Measurements from ENCODE around the gene BCKDHA. TPM values are rescaled to one million over a fixed set of nuclear protein-coding genes. Genes with fewer than 3 reads are reported as not detected.
A peak's percentile ranks its signal among the peaks of the same experiment; 100 is the strongest.

BCKDHA gene
- total RNA-seq, 4 donors from 2014 or later = 18.2 to 36.7 (median 21.6) TPM

- no peaks in the 10 kb centered on the region for H3K36me3 ChIP-seq
- H3K4me3 ChIP-seq = no peak overlapping the region
- H3K9me3 ChIP-seq = no peaks in the 10 kb centered on the region
- no peaks in the 10 kb centered on the region for H3K27me3 ChIP-seq
- no peak for TF ChIP-seq POLR2A (IDR thresholded peaks at IDR 0.05)
- TF ChIP-seq CTCF (IDR thresholded peaks at IDR 0.05) = no peak
- intact Hi-C loops (cut with DNase I; ENCODE audit: low total_unique reads) = no loop called here
- DNase-seq = no peak
- H3K4me1 ChIP-seq = peaks cover 0 to 6% of the 10 kb centered on the region in 2 donors
- peak overlapping the region in 1 of 2 donors; percentile 46 for H3K27ac ChIP-seq
These were observed 41.8 kb upstream of the BCKDHA start for GRCh38 chr19:41355802-41356201.

- TF ChIP-seq CTCF (IDR thresholded peaks at IDR 0.05) (no peak), POLR2A (IDR thresholded peaks at IDR 0.05) (no peak)
These were observed 40.5 kb upstream of the BCKDHA start for GRCh38 chr19:41356984-41357739.

GRCh38 chr19:41357746-41358145 lies 39.9 kb upstream of the BCKDHA start:
- H3K27me3 ChIP-seq = no peaks in the 10 kb centered on the region
- TF ChIP-seq CTCF (IDR thresholded peaks at IDR 0.05) = no peak
- TF ChIP-seq POLR2A (IDR thresholded peaks at IDR 0.05) = no peak
- H3K36me3 ChIP-seq = no peaks in the 10 kb centered on the region
- H3K27ac ChIP-seq = no peak overlapping the region
- H3K4me3 ChIP-seq = no peak overlapping the region
- peaks cover 0 to 6% of the 10 kb centered on the region in 2 donors for H3K4me1 ChIP-seq
- no peak for DNase-seq
- intact Hi-C loops (cut with DNase I; ENCODE audit: low total_unique reads) = no loop called here
- no peaks in the 10 kb centered on the region for H3K9me3 ChIP-seq

More at GRCh38 chr19:41356984-41357739, 40.5 kb upstream of the BCKDHA start:
- Histone ChIP-seq H3K27me3 (no peaks in the 10 kb centered on the region), H3K27ac (no peak overlapping the region), H3K4me3 (no peak overlapping the region), H3K4me1 (peaks cover 0 to 6% of the 10 kb centered on the region in 2 donors), H3K36me3 (no peaks in the 10 kb centered on the region), H3K9me3 (no peaks in the 10 kb centered on the region)
- no peak for DNase-seq
- intact Hi-C loops (cut with DNase I; ENCODE audit: low total_unique reads) = no loop called here

- no peaks in the 10 kb centered on the region for H3K36me3 ChIP-seq
- TF ChIP-seq POLR2A (IDR thresholded peaks at IDR 0.05) (no peak), CTCF (IDR thresholded peaks at IDR 0.05) (no peak)
- no peaks in the 10 kb centered on the region for H3K27me3 ChIP-seq
- H3K27ac ChIP-seq = no peak overlapping the region
- no peak for DNase-seq
- H3K4me3 ChIP-seq = no peak overlapping the region
- no peaks in the 10 kb centered on the region for H3K9me3 ChIP-seq
- H3K4me1 ChIP-seq = no peaks in the 10 kb centered on the region
- intact Hi-C loops (cut with DNase I; ENCODE audit: low total_unique reads) = no loop called here
These were observed 37.9 kb upstream of the BCKDHA start for GRCh38 chr19:41359741-41360140.

GRCh38 chr19:41362143-41362847 lies 35.3 kb upstream of the BCKDHA start:
- Histone ChIP-seq H3K4me1 (no peaks in the 10 kb centered on the region), H3K27me3 (no peaks in the 10 kb centered on the region), H3K27ac (no peak overlapping the region), H3K4me3 (no peak overlapping the region), H3K36me3 (no peaks in the 10 kb centered on the region), H3K9me3 (no peaks in the 10 kb centered on the region)
- no peak for DNase-seq
- intact Hi-C loops (cut with DNase I; ENCODE audit: low total_unique reads) = no loop called here
- TF ChIP-seq POLR2A (IDR thresholded peaks at IDR 0.05) (no peak), CTCF (IDR thresholded peaks at IDR 0.05) (no peak)
